SK-N-MC (cell line): ENCODE data around the gene SNRNP200.

Source experiments
- EZH2 ChIP-seq: fragments of 200-600 bp; sonication (generic); IDR thresholded peaks from one replicate; pipeline ENCODE4 v1.6.1; 2017; ENCODE audit warnings: antibody characterized with exemption
- FOXP2 ChIP-seq: optimal IDR thresholded peaks from 2 replicates; pipeline ENCODE3; 2011; ENCODE audit warnings: mild to moderate bottlenecking, moderate library complexity; ENCODE audit not compliant: insufficient read depth; ENCODE audit errors: extremely low read length, control extremely low read depth
- POLR2AphosphoS5 ChIP-seq: IDR thresholded peaks from 2 replicates; pipeline ENCODE4 v1.6.1; 2012; ENCODE audit warnings: mild to moderate bottlenecking, low read depth, low read length, borderline replicate concordance

DNA sequence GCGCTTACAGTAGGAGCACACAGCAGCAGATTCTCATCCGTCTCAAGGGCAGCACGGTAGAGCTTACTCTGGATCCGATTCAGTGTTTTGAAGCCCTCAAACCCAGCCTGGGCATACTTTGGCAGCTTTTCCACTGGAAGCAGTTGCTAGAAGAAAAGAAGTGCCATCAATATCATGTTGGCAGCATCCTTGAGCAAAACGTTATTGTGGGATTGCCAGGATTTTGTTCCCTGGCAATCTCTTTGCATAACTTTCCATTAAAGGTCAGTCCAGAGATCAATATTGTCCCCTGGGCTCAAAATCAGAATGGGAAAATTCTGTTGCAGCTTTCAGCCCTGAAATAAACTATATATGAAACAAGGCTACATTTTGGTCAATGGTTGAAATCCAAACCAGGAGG, 8.4 kb downstream of the SNRNP200 start:
- TF ChIP-seq POLR2AphosphoS5: no peak
- TF ChIP-seq EZH2: no peak
- TF ChIP-seq FOXP2: no peak
